GM12892 (cell line): Measurements from ENCODE around the gene RBM26.

Experiments used
- POLR2A ChIP-seq: IDR thresholded peaks from 2 replicates; pipeline ENCODE4 v1.6.1; 2011; ENCODE audit warnings: low read depth, low read length, control low read depth
- POLR2AphosphoS5 ChIP-seq: IDR thresholded peaks from 2 replicates; pipeline ENCODE4 v1.6.1; 2011; ENCODE audit warnings: low read depth, low read length, control low read depth
- TAF1 ChIP-seq: IDR thresholded peaks from 2 replicates; pipeline ENCODE4 v1.6.1; 2011; ENCODE audit warnings: low read depth, mild to moderate bottlenecking, control low read depth, low read length, borderline replicate concordance

DNA sequence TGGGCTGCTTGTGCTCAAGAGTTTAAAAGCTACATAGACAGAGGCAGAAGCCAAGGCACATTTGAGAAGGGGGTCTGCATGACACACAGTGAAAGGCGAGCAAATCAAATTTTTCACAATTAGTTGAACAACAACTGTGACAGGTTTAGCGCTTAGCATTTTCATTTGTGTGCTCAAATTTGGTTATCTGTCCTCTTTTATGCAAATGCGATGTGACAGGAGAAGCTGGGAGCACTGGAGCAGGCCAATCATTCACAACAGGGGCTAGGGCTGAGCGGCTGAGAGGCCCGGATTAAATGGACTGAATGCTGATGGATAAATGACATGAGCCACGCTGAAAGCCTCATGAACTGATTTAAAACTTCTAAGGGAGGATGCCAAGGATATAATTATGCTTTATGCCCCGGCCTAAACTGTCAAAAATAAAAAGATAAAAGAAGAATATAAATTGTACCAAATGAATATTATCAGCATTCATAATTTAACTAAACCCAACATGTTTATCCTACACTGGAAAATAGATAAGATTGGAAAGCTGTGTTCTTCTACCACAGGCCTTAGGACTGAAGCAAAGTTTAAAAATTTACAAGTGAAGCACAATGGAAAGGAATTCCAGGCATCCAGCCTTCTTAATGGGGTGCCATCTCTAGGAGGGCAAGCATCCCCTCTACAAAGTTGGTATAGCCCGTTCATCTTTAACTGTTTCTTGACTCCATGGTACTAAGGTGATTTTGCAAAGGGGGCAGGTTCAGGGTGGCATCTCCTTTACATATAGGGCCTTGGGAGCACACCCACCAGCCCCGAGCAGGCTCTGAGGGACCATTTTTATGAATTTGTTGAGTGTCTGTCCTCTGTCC lies 117.9 kb downstream of the RBM26 start:
- TF ChIP-seq POLR2AphosphoS5, result no peak
- TF ChIP-seq TAF1, result no peak
- no peak for TF ChIP-seq POLR2A
